Measurements from ENCODE around the gene TPCN1. TPM values are rescaled to one million over a fixed set of nuclear protein-coding genes. Genes with fewer than 3 reads are reported as not detected.
A peak's percentile ranks its signal among the peaks of the same experiment; 100 is the strongest.

The TPCN1 gene
- total and polyA plus RNA-seq, 2 of the 8 experiments (the other 6 are each of a cell fraction or from before 2014, with no cell fraction given), result 14.9 to 21.4 TPM

- H3K4me3 ChIP-seq (ENCODE audit: extremely low read depth in 1 of 4, insufficient read depth in 2 of 4, low read depth in 3 of 4, low read length in 4 of 4), result no peak overlapping the region
- no peak overlapping the region for H4K91ac ChIP-seq (replicated peaks; ENCODE audit: insufficient read length, low read length)
- FAIRE-seq (no peak), DNase-seq (ENCODE audit: low read depth in 1 of 2, low spot score in 2 of 2) (no peak)
- H2BK120ac ChIP-seq (replicated peaks; ENCODE audit: low read depth, low read length), result no peak overlapping the region
- H3K4me1 ChIP-seq (replicated peaks in 1 of 4; ENCODE audit: control insufficient read depth in 3 of 4, insufficient read depth in 4 of 4, low read length in 3 of 4), result peaks cover 10 to 23% (median 15%) of the 10 kb centered on the region in 4 experiments
- no peaks in the 10 kb centered on the region; the same call in 1 of the 2 replicates for H3K23me2 ChIP-seq (ENCODE audit: low read depth, low read length)
- H3K56ac ChIP-seq (replicated peaks; ENCODE audit: insufficient read length, low read depth, low read length), result no peak overlapping the region
- H4K20me1 ChIP-seq (replicated peaks in 1 of 2; ENCODE audit: control insufficient read depth in 1 of 2, insufficient read depth in 2 of 2, low read length in 2 of 2), result no peaks in the 10 kb centered on the region
- H3K36me3 ChIP-seq (ENCODE audit: control insufficient read depth in 2 of 4, insufficient read depth in 4 of 4, low read length in 3 of 4), result no peaks in the 10 kb centered on the region
- H2AK5ac ChIP-seq (ENCODE audit: low read depth, low read length), result no peak overlapping the region
- 91% methylated on average over 6 of the region's 6 CpGs; no CpG with 5 or more reads in 1 of the 2 experiments for WGBS, 2 experiments (ENCODE audit: extremely low coverage in 1 of 2, insufficient coverage in 1 of 2, insufficient read length in 1 of 2, insufficient replicate concordance in 2 of 2, low coverage in 1 of 2, low lambda C conversion rate in 2 of 2, missing lambda C conversion rate in 1 of 2)
- ChIA-PET CTCF (ENCODE audit: partially characterized antibody) (interaction anchor here (1.3 to 1.8 kb wide), 3 partner anchors 18 to 55 kb away, joined by 3 to 9 read pairs (median 4); no protein-coding TSS in a partner anchor), POLR2A (ENCODE audit: partially characterized antibody) (interaction anchor here (0.9 kb wide), 1 partner anchor 18 kb away, joined by 3 read pairs; no protein-coding TSS in a partner anchor)
- no peak overlapping the region for H3K4ac ChIP-seq (replicated peaks; ENCODE audit: insufficient read length, low read depth, low read length)
- H2BK15ac ChIP-seq (ENCODE audit: low read length), result no peak overlapping the region
- no peaks in the 10 kb centered on the region for H3K79me2 ChIP-seq (ENCODE audit: control insufficient read depth in 1 of 2, insufficient read depth in 2 of 2, low read length in 2 of 2)
- H3K27me3 ChIP-seq (replicated peaks in 1 of 4; ENCODE audit: control insufficient read depth in 3 of 4, extremely low read depth in 1 of 4, insufficient read depth in 3 of 4, low read length in 3 of 4), result no peaks in the 10 kb centered on the region
- no peak overlapping the region for H3K14ac ChIP-seq (ENCODE audit: insufficient read length)
- H3K79me1 ChIP-seq (ENCODE audit: low read depth, low read length), result no peaks in the 10 kb centered on the region
- no peak overlapping the region for H3K23ac ChIP-seq (ENCODE audit: insufficient read length)
- H3K4me2 ChIP-seq (ENCODE audit: insufficient read depth in 1 of 2, low read depth in 2 of 2, low read length in 2 of 2), result no peak overlapping the region
- no peak overlapping the region for H2BK20ac ChIP-seq (ENCODE audit: low read length)
- H3K9me3 ChIP-seq (ENCODE audit: insufficient read depth in 2 of 2, low read depth in 1 of 2, low read length in 1 of 2), result no peaks in the 10 kb centered on the region
- H4K8ac ChIP-seq (ENCODE audit: extremely low read depth, insufficient read depth, low read length), result peak overlapping the region; percentile 40; the same call in 1 of the 2 replicates
- H3K18ac ChIP-seq (ENCODE audit: extremely low read depth, low read length), result no peak overlapping the region
- no peak overlapping the region for H3K27ac ChIP-seq (ENCODE audit: low read depth, low read length)
- no peak overlapping the region for H2AFZ ChIP-seq (ENCODE audit: low read length)
- H2BK12ac ChIP-seq (ENCODE audit: low read depth, low read length), result no peak overlapping the region
- H2BK5ac ChIP-seq (ENCODE audit: low read depth, low read length), result no peak overlapping the region
- no peak overlapping the region for H4K5ac ChIP-seq (ENCODE audit: insufficient read length, low read depth, low read length)
- H3K9ac ChIP-seq (replicated peaks in 1 of 4; ENCODE audit: extremely low read depth in 1 of 4, low read depth in 3 of 4, low read length in 3 of 4), result no peak overlapping the region
- TF ChIP-seq CBX8 (IDR thresholded peaks at IDR 0.05; ENCODE audit: borderline replicate concordance, low read depth, low read length) (no peak), KDM5A (IDR thresholded peaks at IDR 0.05; ENCODE audit: low read length) (no peak), POLR2AphosphoS5 (IDR thresholded peaks at IDR 0.05; ENCODE audit: low read depth, low read length) (no peak), CTCF (IDR thresholded peaks at IDR 0.05; ENCODE audit: control extremely low read depth in 1 of 3, insufficient read depth in 1 of 3, low read depth in 1 of 3, low read length in 3 of 3) (no peak), SUZ12 (IDR thresholded peaks at IDR 0.05; ENCODE audit: low read length) (no peak), GABPA (IDR thresholded peaks at IDR 0.05; ENCODE audit: borderline replicate concordance, insufficient read depth, low read length) (no peak), ATF2 (IDR thresholded peaks at IDR 0.05; ENCODE audit: low read length) (no peak), JUND (IDR thresholded peaks at IDR 0.05; ENCODE audit: low read length) (no peak), CBX5 (IDR thresholded peaks at IDR 0.05; ENCODE audit: low read depth, low read length) (no peak)
Measured at GRCh38 chr12:113250045-113250444, 28.8 kb downstream of the TPCN1 start.

All from H1 (cell line).